HEK293T (cell line): ENCODE results near the gene CEP63.

Experiments used
- BHLHE40 ChIP-seq: fragments of 450-650 bp; IDR thresholded peaks from 2 replicates; pipeline ENCODE4 v1.6.1; 2016; ENCODE audit warnings: mild to moderate bottlenecking, moderate library complexity, borderline replicate concordance
- CTBP1 ChIP-seq: fragments of 450-650 bp; IDR thresholded peaks from 2 replicates; pipeline ENCODE4 v1.6.1; 2016; ENCODE audit warnings: borderline replicate concordance
- FOXM1 ChIP-seq: fragments of 450-650 bp; IDR thresholded peaks from 2 replicates; pipeline ENCODE4 v1.6.1; 2017; ENCODE audit warnings: mild to moderate bottlenecking, borderline replicate concordance
- HDGF ChIP-seq: fragments of 450-650 bp; IDR thresholded peaks from 2 replicates; pipeline ENCODE4 v1.6.1; 2017; ENCODE audit warnings: antibody characterized with exemption, borderline replicate concordance
- SUZ12 ChIP-seq: fragments of 450-650 bp; IDR thresholded peaks from 2 replicates; pipeline ENCODE4 v1.6.1; 2016; ENCODE audit warnings: mild to moderate bottlenecking
- TF ChIP-seq, protein P1 (sequence below): fragments of 450-650 bp; IDR thresholded peaks from 2 replicates; pipeline ENCODE4 v1.6.1; 2016

DNA sequence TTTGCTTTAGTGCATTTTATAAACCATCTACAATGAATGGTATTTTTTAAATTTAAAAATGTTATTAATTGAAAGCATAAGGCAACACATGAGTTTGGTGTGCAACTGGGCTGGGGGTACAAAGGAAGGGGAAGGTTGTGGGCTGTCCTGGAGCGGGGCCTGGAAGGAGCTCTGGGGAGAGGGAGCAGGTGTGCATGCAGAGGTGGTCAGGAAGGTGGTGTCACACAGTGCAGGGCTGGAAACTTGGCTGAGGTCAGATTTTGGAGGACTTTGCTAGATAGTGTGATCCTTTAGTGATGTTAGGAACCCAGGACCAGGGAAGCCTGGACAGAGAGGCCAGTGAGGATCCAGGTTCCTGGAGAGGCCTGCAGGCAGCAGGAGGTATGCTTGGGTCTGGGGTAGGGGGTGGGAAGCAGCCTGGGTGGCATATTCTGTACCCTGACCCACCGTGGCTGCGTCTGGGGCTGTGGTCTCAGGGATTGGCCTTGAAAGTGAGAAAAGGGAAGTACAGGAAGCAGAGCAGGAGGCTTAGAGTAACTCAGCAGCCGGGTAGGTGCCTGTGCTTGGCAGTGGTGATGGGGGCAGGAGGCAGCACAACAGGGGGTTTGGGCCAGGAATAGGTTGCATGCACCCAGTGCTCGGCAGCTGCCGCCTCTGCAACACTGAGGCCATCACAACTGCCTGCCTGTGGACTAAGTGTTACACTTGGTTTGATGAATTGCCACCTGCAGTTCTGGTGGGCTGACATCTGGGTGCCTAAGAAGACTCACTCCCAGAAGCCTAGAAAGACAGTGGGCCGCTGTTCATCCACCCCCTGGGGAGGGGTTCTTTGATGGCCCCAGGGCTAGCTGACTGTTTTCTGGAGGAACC lies 132.0 kb downstream of the CEP63 start:
- TF ChIP-seq HDGF (no peak), BHLHE40 (no peak), CTBP1 (no peak), SUZ12 (no peak), FOXM1 (no peak)
- TF ChIP-seq, protein P1, sequence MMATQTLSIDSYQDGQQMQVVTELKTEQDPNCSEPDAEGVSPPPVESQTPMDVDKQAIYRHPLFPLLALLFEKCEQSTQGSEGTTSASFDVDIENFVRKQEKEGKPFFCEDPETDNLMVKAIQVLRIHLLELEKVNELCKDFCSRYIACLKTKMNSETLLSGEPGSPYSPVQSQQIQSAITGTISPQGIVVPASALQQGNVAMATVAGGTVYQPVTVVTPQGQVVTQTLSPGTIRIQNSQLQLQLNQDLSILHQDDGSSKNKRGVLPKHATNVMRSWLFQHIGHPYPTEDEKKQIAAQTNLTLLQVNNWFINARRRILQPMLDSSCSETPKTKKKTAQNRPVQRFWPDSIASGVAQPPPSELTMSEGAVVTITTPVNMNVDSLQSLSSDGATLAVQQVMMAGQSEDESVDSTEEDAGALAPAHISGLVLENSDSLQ, result no peak
